Gastrocnemius medialis (tissue), 4 donors: Measurements from ENCODE around the gene GALNT14. TPM values are rescaled to one million over a fixed set of nuclear protein-coding genes. Genes with fewer than 3 reads are reported as not detected.

ENCODE experiments used
- ATAC-seq, 2 donors: fragments of 150-250 bp; one replicate each; pipeline ENCODE4 v1.9.1; 2016
- DNase-seq, 2 donors: peaks; one replicate each; pipeline ENCODE4 v3.0.0-alpha.2; 2019
- H3K27ac ChIP-seq, 4 donors: fragments of 200-600 bp; sonication (generic); 1 replicate in 1 of 4; 2 replicates in 3 of 4; pipeline ENCODE4 v1.5.1; 2016 to 2018; ENCODE audit warnings: mild to moderate bottlenecking in 2 of 4, moderate library complexity in 1 of 4
- H3K27me3 ChIP-seq, 3 donors: fragments of 200-600 bp; sonication (generic) in 2 of 3; 1 replicate in 1 of 3; 2 replicates in 2 of 3; pipeline versions ENCODE4 v1.5.1 to v1.6.0; 2016 to 2019; ENCODE audit warnings: mild to moderate bottlenecking in 1 of 3, moderate library complexity in 1 of 3
- H3K36me3 ChIP-seq, 2 donors: fragments of 200-600 bp; sonication (generic) in 1 of 2; one replicate each; pipeline ENCODE4 v1.5.1; 2017 to 2018
- H3K4me1 ChIP-seq, 2 donors: fragments of 200-600 bp; sonication (generic) in 1 of 2; one replicate each; pipeline ENCODE4 v1.5.1; 2016 to 2017; ENCODE audit warnings: mild to moderate bottlenecking in 2 of 2
- H3K4me3 ChIP-seq, 4 donors: fragments of 200-600 bp; sonication (generic) in 3 of 4; 1 replicate in 1 of 4; 2 replicates in 3 of 4; pipeline ENCODE4 v1.5.1; 2016 to 2019; ENCODE audit warnings: mild to moderate bottlenecking in 2 of 4
- H3K9me3 ChIP-seq, 3 donors: fragments of 200-600 bp; sonication (generic) in 2 of 3; 1 replicate in 1 of 3; 2 replicates in 2 of 3; pipeline ENCODE4 v1.5.1; 2016 to 2019
- CTCF ChIP-seq, 5 experiments: fragments of 450-650 bp in 3 of 5; fragments of 200-600 bp in 2 of 5; sonication (generic) in 2 of 5; IDR thresholded peaks in 4 of 5; conservative IDR thresholded peaks in 1 of 5; 1 replicate in 4 of 5; 2 replicates in 1 of 5; pipeline ENCODE4 v1.5.1; 2016 to 2019; ENCODE audit warnings: antibody characterized with exemption in 5 of 5, mild to moderate bottlenecking in 3 of 5, moderate library complexity in 3 of 5
- POLR2A ChIP-seq, 2 donors: fragments of 450-650 bp; IDR thresholded peaks; one replicate each; pipeline ENCODE4 v1.6.1; 2017; ENCODE audit warnings: antibody characterized with exemption in 2 of 2, mild to moderate bottlenecking in 2 of 2, moderate library complexity in 2 of 2
- in situ Hi-C, 4 donors: fragments of 200-750 bp; cut with MboI; loops; one replicate each; pipeline versions ENCODE4 v1.15.0 to v1.8.0; 2017; ENCODE audit warnings: low sequenced_read_pairs in 4 of 4
- intact Hi-C: fragments of 100-400 bp; cut with DNase I; formaldehyde crosslinking; loops from one replicate; pipeline ENCODE4 v1.15.1; 2023; ENCODE audit warnings: low total_unique reads
- total RNA-seq, 4 donors: library from RNA; depleted of rRNA; stranded (reverse); fragments of >200 nt; gene quantifications; one replicate each; pipeline versions ENCODE4 v1.1.0 to v1.2.3, GENCODE V29; 2016

The GALNT14 gene
- total RNA-seq, 4 donors from 2014 or later = 0.16 TPM; not detected in 3

GRCh38 chr2:31148514-31148913 is 10.3 kb upstream of the GALNT14 start:
- Histone ChIP-seq H3K27ac (no peak overlapping the region), H3K4me3 (no peak overlapping the region), H3K9me3 (no peaks in the 10 kb centered on the region), H3K27me3 (peaks cover 0 to 5% (median 0%) of the 10 kb centered on the region in 3 donors), H3K36me3 (no peaks in the 10 kb centered on the region), H3K4me1 (no peaks in the 10 kb centered on the region)
- in situ Hi-C loops (no loop called here), intact Hi-C loops (no loop called here)
- DNase-seq (no peak), ATAC-seq (no peak)
- TF ChIP-seq CTCF (IDR thresholded peaks at IDR 0.05 in 4 of 5, conservative IDR thresholded peaks at IDR 0.05 in 1 of 5) (no peak), POLR2A (IDR thresholded peaks at IDR 0.05) (no peak)

GRCh38 chr2:31147645-31148044 is 9.4 kb upstream of the GALNT14 start:
- H3K36me3 ChIP-seq = no peaks in the 10 kb centered on the region
- no peaks in the 10 kb centered on the region for H3K4me1 ChIP-seq
- intact Hi-C loops (no loop called here), in situ Hi-C loops (no loop called here)
- H3K27ac ChIP-seq = no peak overlapping the region
- TF ChIP-seq CTCF (IDR thresholded peaks at IDR 0.05 in 4 of 5, conservative IDR thresholded peaks at IDR 0.05 in 1 of 5) (no peak), POLR2A (IDR thresholded peaks at IDR 0.05) (no peak)
- DNase-seq = no peak
- no peak for ATAC-seq
- H3K27me3 ChIP-seq = peaks cover 0 to 5% (median 0%) of the 10 kb centered on the region in 3 donors
- no peak overlapping the region for H3K4me3 ChIP-seq
- H3K9me3 ChIP-seq = no peaks in the 10 kb centered on the region

GRCh38 chr2:31142110-31142509 is 3.9 kb upstream of the GALNT14 start:
- peaks cover 6 to 10% of the 10 kb centered on the region in 2 donors for H3K4me1 ChIP-seq
- no peaks in the 10 kb centered on the region for H3K36me3 ChIP-seq
- no peak overlapping the region for H3K4me3 ChIP-seq
- intact Hi-C loops (no loop called here), in situ Hi-C loops (no loop called here)
- H3K27ac ChIP-seq = no peak overlapping the region
- no peak for DNase-seq
- ATAC-seq = no peak
- peaks cover 3 to 15% (median 8%) of the 10 kb centered on the region in 3 donors for H3K27me3 ChIP-seq
- H3K9me3 ChIP-seq = no peaks in the 10 kb centered on the region
- TF ChIP-seq CTCF (IDR thresholded peaks at IDR 0.05 in 4 of 5, conservative IDR thresholded peaks at IDR 0.05 in 1 of 5) = no peak

- Histone ChIP-seq H3K27me3 (peaks cover 7 to 21% (median 13%) of the 10 kb centered on the region in 3 donors), H3K4me1 (peaks cover 8 to 10% of the 10 kb centered on the region in 2 donors), H3K9me3 (no peaks in the 10 kb centered on the region), H3K27ac (no peak overlapping the region), H3K4me3 (no peak overlapping the region), H3K36me3 (no peaks in the 10 kb centered on the region)
- no peak for TF ChIP-seq CTCF (IDR thresholded peaks at IDR 0.05 in 4 of 5, conservative IDR thresholded peaks at IDR 0.05 in 1 of 5)
- TF ChIP-seq POLR2A (IDR thresholded peaks at IDR 0.05) = no peak
- in situ Hi-C loops (no loop called here), intact Hi-C loops (no loop called here)
- DNase-seq (no peak), ATAC-seq (no peak)
These were observed 3.3 kb upstream of the GALNT14 start for GRCh38 chr2:31141443-31142085.

GRCh38 chr2:31140151-31140550 is 1.9 kb upstream of the GALNT14 start:
- H3K27ac ChIP-seq = no peak overlapping the region
- no peak overlapping the region for H3K4me3 ChIP-seq
- H3K27me3 ChIP-seq = peaks cover 21 to 35% (median 26%) of the 10 kb centered on the region in 3 donors
- in situ Hi-C loops (no loop called here), intact Hi-C loops (no loop called here)
- DNase-seq (no peak), ATAC-seq (no peak)
- TF ChIP-seq POLR2A (IDR thresholded peaks at IDR 0.05) (no peak), CTCF (IDR thresholded peaks at IDR 0.05 in 4 of 5, conservative IDR thresholded peaks at IDR 0.05 in 1 of 5) (no peak)
- peaks cover 8 to 10% of the 10 kb centered on the region in 2 donors for H3K4me1 ChIP-seq
- no peaks in the 10 kb centered on the region for H3K9me3 ChIP-seq
- H3K36me3 ChIP-seq = no peaks in the 10 kb centered on the region
